K562 (cell line): ENCODE data around the gene ANKRD10. TPM values are rescaled to one million over a fixed set of nuclear protein-coding genes. Genes with fewer than 3 reads are reported as not detected.

Experiments
- BMI1 ChIP-seq: fragments of 150-350 bp; IDR thresholded peaks from 2 replicates; pipeline ENCODE4 v1.6.1; 2014; ENCODE audit warnings: low read length
- CHD2 ChIP-seq: IDR thresholded peaks from 2 replicates; pipeline ENCODE4 v1.6.1; 2011; ENCODE audit warnings: low read depth, low read length
- DDX20 ChIP-seq: fragments of 450-650 bp; IDR thresholded peaks from 2 replicates; pipeline ENCODE4 v1.6.1; 2016; ENCODE audit warnings: missing genetic modification characterization, low read depth, mild to moderate bottlenecking, missing compliant biosample characterization, moderate library complexity
- ELF2 ChIP-seq: fragments of 250-450 bp; sonication (Bioruptor Pico); IDR thresholded peaks from 2 replicates; pipeline ENCODE4 v1.5.0; 2021; ENCODE audit warnings: mild to moderate bottlenecking
- GTF2A2 ChIP-seq: IDR thresholded peaks from 2 replicates; pipeline ENCODE4 v1.6.1; 2016; ENCODE audit warnings: mild to moderate bottlenecking, missing genetic modification characterization, missing compliant biosample characterization
- HCFC1 ChIP-seq: IDR thresholded peaks from 2 replicates; pipeline ENCODE4 v1.6.1; 2012; ENCODE audit warnings: low read depth, low read length, improper control_type of control experiment
- HMG20B ChIP-seq: fragments of 250-450 bp; sonication (Bioruptor Pico); IDR thresholded peaks from 2 replicates; pipeline ENCODE4 v1.5.0; 2021; ENCODE audit warnings: mild to moderate bottlenecking
- KHSRP ChIP-seq: fragments of 450-650 bp; IDR thresholded peaks from 2 replicates; pipeline ENCODE4 v1.6.1; 2017
- NFATC3 ChIP-seq: fragments of 450-650 bp; IDR thresholded peaks from 2 replicates; pipeline ENCODE4 v1.6.1; 2017; ENCODE audit warnings: mild to moderate bottlenecking
- POLR2AphosphoS2 ChIP-seq: IDR thresholded peaks from 2 replicates; pipeline ENCODE4 v1.6.1; 2012; ENCODE audit warnings: low read length, improper control_type of control experiment
- PRDM10 ChIP-seq: fragments of 450-650 bp; IDR thresholded peaks from 2 replicates; pipeline ENCODE4 v1.6.1; 2018; ENCODE audit not compliant: partially characterized antibody
- PYGO2 ChIP-seq: fragments of 450-650 bp; IDR thresholded peaks from 2 replicates; pipeline ENCODE4 v1.6.1; 2016; ENCODE audit warnings: mild to moderate bottlenecking, missing genetic modification characterization, moderate library complexity, missing compliant biosample characterization
- RFX5 ChIP-seq: IDR thresholded peaks from 2 replicates; pipeline ENCODE4 v1.6.1; 2011; ENCODE audit warnings: low read depth, mild to moderate bottlenecking, improper control_type of control experiment, low read length
- SMARCE1 ChIP-seq: fragments of 450-650 bp; IDR thresholded peaks from 2 replicates; pipeline ENCODE4 v1.7.1; 2016; ENCODE audit warnings: mild to moderate bottlenecking
- SMC3 ChIP-seq: conservative IDR thresholded peaks from 2 replicates; pipeline ENCODE4 v1.6.1; 2011; ENCODE audit warnings: low read depth, low read length, improper control_type of control experiment; ENCODE audit not compliant: insufficient read depth
- TEAD4 ChIP-seq, 2 experiments: sonication (generic) in 1 of 2; formaldehyde crosslinking in 1 of 2; IDR thresholded peaks; 2 replicates each; pipeline versions ENCODE4 v1.6.1 to v1.8.0; 2012 to 2022; ENCODE audit warnings: borderline replicate concordance in 1 of 2, inconsistent platforms in 1 of 2, low read length in 1 of 2, mild to moderate bottlenecking in 1 of 2, missing genetic modification reagents in 1 of 2
- ZEB2 ChIP-seq: fragments of 450-650 bp; IDR thresholded peaks from 2 replicates; pipeline ENCODE4 v1.6.1; 2016
- ZNF143 ChIP-seq: sonication (generic); formaldehyde crosslinking; IDR thresholded peaks from 2 replicates; pipeline ENCODE4 v1.9.0; 2022; ENCODE audit warnings: mild to moderate bottlenecking, missing genetic modification reagents
- ZNF431 ChIP-seq: sonication (generic); formaldehyde crosslinking; IDR thresholded peaks from 2 replicates; pipeline ENCODE4 v1.8.0; 2022; ENCODE audit warnings: mild to moderate bottlenecking, missing genetic modification reagents
- ZNF561 ChIP-seq: fragments of 450-650 bp; formaldehyde crosslinking; conservative IDR thresholded peaks from 2 replicates; pipeline ENCODE4 v1.4.0; 2020; ENCODE audit warnings: mild to moderate bottlenecking, moderate library complexity
- polyA plus RNA-seq, 8 experiments: library from polyadenylated mRNA; depleted of rRNA in 4 of 8; stranded (reverse) in 5 of 8; unstranded in 3 of 8; fragments of >200 nt; fragmentation: Nextera tagmentation in 2 of 8; fragmentation: Illumina TruSeq in 1 of 8; extraction: Ambion mirVana in 2 of 8; extraction: Trizol in 1 of 8; gene quantifications; 2 replicates each; pipeline versions ENCODE4 v1.2.1 to v1.2.3, GENCODE V29; 2011 to 2014; ENCODE audit warnings: inconsistent platforms in 1 of 8, missing spikeins in 1 of 8
- total RNA-seq, 7 experiments: library from RNA; depleted of rRNA in 6 of 7; stranded (reverse); fragments of >200 nt in 6 of 7; fragmentation: Illumina TruSeq in 2 of 7; extraction: Trizol in 2 of 7; gene quantifications; 2 replicates each; pipeline versions ENCODE4 v1.2.1 to v1.2.3, GENCODE V29; 2011 to 2021; ENCODE audit warnings: low replicate concordance in 1 of 7
- TF ChIP-seq, protein P1 (sequence below): sonication (generic); formaldehyde crosslinking; IDR thresholded peaks from 2 replicates; pipeline ENCODE4 v1.8.1; 2022; ENCODE audit warnings: missing genetic modification reagents
- TF ChIP-seq, protein P2 (sequence below): fragments of 450-650 bp; IDR thresholded peaks from 2 replicates; pipeline ENCODE4 v1.7.1; 2018; ENCODE audit warnings: mild to moderate bottlenecking, low read depth; ENCODE audit not compliant: partially characterized antibody

The ANKRD10 gene
- total and polyA plus RNA-seq, 9 of the 15 experiments (the other 6 are each of a cell fraction or from before 2014, with no cell fraction given) = 21.7 to 183 (median 45.0) TPM

DNA sequence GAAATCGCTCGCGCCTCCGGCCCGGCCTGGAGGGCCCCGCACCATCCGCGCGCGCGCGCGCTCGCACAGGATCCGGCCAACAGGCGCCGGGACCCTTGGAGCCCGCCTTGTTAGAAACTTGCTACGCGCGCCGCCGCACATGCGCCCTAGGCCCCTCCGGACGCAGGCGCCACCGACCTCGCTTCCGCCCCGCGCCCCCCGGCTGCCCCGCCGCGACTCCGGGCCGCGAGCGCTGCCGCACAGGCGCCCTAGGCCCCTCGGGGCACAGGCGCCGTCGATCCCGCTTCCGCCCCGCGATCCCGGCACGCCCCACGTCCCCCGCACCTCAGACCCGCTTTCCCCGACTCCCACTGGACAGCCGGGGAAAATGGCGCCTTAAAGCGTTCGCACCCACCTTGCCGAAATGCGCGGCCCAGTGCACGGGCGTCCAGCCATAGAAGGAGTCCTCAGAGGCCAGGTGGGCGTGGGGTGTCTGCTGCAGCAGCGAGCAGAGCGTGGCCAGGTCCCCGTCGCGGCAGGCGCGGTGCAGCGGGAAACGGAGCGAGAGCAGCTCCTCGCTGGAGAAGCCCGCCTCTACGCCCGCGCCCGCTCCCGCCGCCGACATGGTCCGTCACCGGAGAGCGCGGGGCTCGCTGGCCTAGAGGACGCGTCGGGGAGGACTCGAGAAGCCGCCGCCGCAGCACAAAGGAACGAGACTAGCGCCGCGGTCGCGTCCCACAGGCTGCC lies 375 bp downstream of the ANKRD10 start (continued):
- TF ChIP-seq ELF2 = peak; percentile 44; the same call in 1 of the 2 replicates
- TF ChIP-seq SMARCE1 = no peak
- TF ChIP-seq HMG20B (CRISPR knock-in tag) = no peak
- TF ChIP-seq ZNF143 (CRISPR knock-in tag) = peak; percentile 71
- no peak for TF ChIP-seq NFATC3
- TF ChIP-seq PYGO2 (tag) = no peak
- TF ChIP-seq TEAD4 (IDR thresholded peaks at IDR 0.05; ENCODE audit: low read length) = no peak
- TF ChIP-seq TEAD4 (CRISPR knock-in tag; IDR thresholded peaks at IDR 0.05; ENCODE audit: borderline replicate concordance) = no peak
- TF ChIP-seq, protein P1, sequence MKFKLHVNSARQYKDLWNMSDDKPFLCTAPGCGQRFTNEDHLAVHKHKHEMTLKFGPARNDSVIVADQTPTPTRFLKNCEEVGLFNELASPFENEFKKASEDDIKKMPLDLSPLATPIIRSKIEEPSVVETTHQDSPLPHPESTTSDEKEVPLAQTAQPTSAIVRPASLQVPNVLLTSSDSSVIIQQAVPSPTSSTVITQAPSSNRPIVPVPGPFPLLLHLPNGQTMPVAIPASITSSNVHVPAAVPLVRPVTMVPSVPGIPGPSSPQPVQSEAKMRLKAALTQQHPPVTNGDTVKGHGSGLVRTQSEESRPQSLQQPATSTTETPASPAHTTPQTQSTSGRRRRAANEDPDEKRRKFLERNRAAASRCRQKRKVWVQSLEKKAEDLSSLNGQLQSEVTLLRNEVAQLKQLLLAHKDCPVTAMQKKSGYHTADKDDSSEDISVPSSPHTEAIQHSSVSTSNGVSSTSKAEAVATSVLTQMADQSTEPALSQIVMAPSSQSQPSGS (CRISPR knock-in tag) = no peak
- no peak for TF ChIP-seq GTF2A2 (tag)
- TF ChIP-seq SMC3 = no peak
- TF ChIP-seq, protein P2, sequence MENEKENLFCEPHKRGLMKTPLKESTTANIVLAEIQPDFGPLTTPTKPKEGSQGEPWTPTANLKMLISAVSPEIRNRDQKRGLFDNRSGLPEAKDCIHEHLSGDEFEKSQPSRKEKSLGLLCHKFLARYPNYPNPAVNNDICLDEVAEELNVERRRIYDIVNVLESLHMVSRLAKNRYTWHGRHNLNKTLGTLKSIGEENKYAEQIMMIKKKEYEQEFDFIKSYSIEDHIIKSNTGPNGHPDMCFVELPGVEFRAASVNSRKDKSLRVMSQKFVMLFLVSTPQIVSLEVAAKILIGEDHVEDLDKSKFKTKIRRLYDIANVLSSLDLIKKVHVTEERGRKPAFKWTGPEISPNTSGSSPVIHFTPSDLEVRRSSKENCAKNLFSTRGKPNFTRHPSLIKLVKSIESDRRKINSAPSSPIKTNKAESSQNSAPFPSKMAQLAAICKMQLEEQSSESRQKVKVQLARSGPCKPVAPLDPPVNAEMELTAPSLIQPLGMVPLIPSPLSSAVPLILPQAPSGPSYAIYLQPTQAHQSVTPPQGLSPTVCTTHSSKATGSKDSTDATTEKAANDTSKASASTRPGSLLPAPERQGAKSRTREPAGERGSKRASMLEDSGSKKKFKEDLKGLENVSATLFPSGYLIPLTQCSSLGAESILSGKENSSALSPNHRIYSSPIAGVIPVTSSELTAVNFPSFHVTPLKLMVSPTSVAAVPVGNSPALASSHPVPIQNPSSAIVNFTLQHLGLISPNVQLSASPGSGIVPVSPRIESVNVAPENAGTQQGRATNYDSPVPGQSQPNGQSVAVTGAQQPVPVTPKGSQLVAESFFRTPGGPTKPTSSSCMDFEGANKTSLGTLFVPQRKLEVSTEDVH = no peak
- no peak for TF ChIP-seq BMI1
- no peak for TF ChIP-seq PRDM10
- peak; percentile 79 for TF ChIP-seq HCFC1
- no peak for TF ChIP-seq POLR2AphosphoS2
- TF ChIP-seq DDX20 (tag) = no peak
- TF ChIP-seq ZNF561 = no peak
- TF ChIP-seq RFX5 = no peak
- no peak for TF ChIP-seq ZEB2
- no peak for TF ChIP-seq KHSRP
- TF ChIP-seq CHD2 = no peak
- no peak for TF ChIP-seq ZNF431 (CRISPR knock-in tag)
